GM12875 (cell line): ENCODE measurements around the gene NRIP3.

ENCODE experiments used
- H3K4me3 ChIP-seq: one replicate; pipeline ENCODE4 v1.5.1; 2011; ENCODE audit warnings: low read depth, low read length, control low read depth
- TF ChIP-seq, protein P1 (sequence below): IDR thresholded peaks from 2 replicates; pipeline ENCODE4 v1.5.1; 2011; ENCODE audit warnings: low read depth, mild to moderate bottlenecking, control low read depth, inconsistent platforms, low read length, moderate library complexity, borderline replicate concordance; ENCODE audit not compliant: insufficient read depth

NRIP3 gene

DNA sequence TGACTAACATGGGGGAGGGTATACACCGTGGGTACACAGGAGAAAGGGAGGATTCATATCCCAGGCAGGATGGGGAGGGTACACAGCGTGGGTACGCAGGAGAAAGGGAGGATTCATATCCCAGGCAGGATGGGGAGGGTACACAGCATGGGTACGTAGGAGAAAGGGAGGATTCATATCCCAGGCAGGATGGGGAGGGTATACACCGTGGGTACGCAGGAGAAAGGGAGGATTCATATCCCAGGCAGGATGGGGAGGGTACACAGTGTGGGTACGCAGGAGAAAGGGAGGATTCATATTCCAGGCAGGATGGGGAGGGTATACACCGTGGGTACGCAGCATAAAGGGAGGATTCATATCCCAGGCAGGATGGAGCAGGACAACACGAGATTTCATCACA is 36.6 kb upstream of the NRIP3 start:
- TF ChIP-seq, protein P1, sequence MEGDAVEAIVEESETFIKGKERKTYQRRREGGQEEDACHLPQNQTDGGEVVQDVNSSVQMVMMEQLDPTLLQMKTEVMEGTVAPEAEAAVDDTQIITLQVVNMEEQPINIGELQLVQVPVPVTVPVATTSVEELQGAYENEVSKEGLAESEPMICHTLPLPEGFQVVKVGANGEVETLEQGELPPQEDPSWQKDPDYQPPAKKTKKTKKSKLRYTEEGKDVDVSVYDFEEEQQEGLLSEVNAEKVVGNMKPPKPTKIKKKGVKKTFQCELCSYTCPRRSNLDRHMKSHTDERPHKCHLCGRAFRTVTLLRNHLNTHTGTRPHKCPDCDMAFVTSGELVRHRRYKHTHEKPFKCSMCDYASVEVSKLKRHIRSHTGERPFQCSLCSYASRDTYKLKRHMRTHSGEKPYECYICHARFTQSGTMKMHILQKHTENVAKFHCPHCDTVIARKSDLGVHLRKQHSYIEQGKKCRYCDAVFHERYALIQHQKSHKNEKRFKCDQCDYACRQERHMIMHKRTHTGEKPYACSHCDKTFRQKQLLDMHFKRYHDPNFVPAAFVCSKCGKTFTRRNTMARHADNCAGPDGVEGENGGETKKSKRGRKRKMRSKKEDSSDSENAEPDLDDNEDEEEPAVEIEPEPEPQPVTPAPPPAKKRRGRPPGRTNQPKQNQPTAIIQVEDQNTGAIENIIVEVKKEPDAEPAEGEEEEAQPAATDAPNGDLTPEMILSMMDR: no peak
- H3K4me3 ChIP-seq: no peak overlapping the region

DNA sequence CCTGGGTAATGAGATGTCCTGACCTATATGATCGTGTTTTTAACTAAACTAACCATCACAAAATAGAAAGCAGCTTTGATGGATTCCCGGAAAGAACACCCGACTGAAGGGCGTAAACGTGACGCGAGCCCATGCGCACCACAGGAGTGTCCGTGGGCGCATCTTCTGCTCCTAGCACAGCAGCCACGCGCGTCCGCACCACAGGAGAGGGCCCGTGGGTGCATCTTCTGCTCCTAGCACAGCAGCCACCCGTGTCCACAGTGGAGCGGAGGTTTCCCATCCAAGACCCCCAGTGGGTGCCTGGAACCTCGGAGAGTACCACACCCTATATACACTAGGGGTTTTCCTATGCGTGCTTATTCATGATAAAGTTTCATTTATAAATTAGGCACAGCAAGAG is 36.1 kb upstream of the NRIP3 start:
- H3K4me3 ChIP-seq: no peak overlapping the region

DNA sequence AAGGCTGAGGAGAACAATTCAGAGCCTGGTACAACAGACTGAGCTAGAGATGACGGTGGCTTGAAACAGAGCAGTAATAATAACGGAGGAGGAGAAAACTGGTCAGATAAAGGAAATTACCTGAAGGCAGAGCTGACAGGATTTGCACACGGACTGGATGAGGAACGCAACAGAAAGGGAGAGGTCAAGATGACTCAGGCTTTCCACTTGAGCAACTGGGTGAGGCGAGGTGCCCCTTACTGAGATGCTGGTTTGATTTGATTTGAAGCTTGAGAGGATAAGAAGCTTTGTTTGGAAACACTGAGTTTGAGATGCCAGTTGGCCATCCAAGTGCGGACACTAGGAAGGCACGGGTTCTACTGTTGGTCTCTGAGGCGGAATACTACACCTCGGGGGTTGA is 35.4 kb upstream of the NRIP3 start:
- TF ChIP-seq, protein P1: no peak
- no peak overlapping the region for H3K4me3 ChIP-seq

More for the DNA sequence above, 36.1 kb upstream of the NRIP3 start:
- TF ChIP-seq, protein P1: no peak

DNA sequence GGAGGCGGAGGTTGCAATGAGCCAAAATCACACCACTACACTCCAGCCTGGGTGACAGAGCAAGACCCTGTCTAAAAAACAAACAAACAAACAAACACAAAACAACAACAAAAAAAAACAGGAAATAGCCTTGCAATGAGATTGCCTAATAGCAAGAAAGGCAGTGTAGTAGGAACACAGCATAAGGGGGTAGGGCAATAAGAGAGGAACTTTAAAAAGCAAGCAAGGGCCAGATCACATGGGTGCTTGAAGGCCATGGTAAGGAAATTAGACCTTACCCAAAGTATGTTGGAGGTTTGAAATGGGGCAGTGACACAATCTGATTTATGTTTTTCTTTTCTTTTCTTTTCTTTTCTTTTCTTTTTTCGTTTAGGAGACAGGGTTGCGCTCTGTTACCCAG is 34.7 kb upstream of the NRIP3 start:
- no peak overlapping the region for H3K4me3 ChIP-seq
- TF ChIP-seq, protein P1: no peak

DNA sequence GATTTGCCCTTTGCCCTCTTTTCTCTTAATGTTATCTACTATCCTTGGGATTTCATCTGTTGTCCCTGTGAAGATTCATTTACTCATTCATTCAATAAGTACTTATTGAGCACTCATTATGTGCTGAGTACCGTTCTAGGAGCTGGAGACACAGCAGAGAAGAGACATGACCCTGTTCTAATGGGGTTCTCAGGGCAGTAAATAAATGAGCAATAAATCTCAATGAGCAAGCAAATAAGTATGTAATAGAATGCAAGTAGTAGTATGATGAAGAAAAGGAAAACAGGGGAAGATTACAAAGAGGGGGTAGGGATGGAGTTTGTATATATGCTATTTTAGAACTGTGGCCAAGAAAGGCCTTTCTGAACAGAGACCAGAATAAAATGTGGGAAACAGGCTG is 34.2 kb upstream of the NRIP3 start:
- TF ChIP-seq, protein P1: no peak
- H3K4me3 ChIP-seq: no peak overlapping the region

DNA sequence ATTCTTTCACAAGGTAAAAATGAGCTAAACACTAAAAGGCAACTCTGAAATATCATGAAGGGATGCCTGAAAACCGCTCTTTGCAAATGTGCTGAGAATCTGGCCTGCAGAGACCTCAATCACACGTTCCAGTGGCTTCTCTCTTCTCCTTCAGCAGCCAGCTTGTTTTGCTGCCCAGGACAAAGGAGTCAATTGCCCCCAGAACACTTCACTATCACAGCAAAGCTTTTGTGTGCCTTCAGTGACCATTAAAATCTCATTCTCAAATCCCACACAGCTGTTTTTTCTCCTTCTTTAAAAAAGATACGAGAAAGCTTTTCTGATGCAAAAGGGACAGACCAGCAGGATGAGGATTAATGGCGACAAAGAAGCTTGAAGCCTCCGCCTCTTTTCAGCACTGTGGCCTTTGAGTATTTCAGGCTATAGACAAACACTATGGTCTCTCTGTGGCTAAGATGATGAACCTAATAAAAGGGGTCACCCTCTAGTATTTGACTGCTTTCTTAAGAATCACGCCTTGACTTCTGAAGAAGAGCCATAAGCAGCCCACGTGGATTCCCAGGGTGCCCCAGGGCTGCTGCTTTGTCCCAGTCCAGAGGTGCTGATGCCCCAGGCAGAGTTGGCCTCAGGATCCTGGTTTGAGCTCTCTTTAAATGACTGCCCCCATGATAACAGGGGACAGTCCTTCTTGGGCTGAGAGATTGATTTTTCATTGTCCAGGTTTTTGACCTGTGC is 33.4 kb upstream of the NRIP3 start:
- no peak overlapping the region for H3K4me3 ChIP-seq
- TF ChIP-seq, protein P1: no peak

DNA sequence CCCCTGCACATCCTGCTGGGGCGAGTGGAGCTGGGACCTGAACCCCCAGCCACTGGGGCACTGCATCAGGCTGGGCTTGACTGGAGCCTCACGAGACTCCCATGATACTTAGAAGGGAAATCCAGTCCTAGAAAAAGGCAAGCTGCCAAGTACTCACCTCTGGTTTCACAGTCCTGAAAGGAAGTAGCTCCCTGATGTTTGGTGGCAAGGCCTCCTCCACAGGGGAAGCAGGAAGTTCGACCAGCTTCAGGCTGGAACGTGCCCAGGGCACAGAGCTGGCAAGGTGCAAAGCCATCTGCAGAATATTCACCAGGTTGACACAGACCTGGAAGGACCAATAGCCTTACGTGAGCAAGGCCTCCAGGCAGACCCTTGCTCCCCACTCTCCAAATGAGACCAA is 26.8 kb upstream of the NRIP3 start:
- H3K4me3 ChIP-seq: no peak overlapping the region
- TF ChIP-seq, protein P1: no peak
